HG03060 (cell line): ENCODE measurements around the gene COX8A.

Source experiments
- ATAC-seq: cut with Tn5 transposase; IDR thresholded peaks from one replicate; pipeline ENCODE4 v1.9.1; 2021; ENCODE audit warnings: low read depth, moderate number of reproducible peaks; ENCODE audit not compliant: unreplicated experiment

COX8A gene

DNA sequence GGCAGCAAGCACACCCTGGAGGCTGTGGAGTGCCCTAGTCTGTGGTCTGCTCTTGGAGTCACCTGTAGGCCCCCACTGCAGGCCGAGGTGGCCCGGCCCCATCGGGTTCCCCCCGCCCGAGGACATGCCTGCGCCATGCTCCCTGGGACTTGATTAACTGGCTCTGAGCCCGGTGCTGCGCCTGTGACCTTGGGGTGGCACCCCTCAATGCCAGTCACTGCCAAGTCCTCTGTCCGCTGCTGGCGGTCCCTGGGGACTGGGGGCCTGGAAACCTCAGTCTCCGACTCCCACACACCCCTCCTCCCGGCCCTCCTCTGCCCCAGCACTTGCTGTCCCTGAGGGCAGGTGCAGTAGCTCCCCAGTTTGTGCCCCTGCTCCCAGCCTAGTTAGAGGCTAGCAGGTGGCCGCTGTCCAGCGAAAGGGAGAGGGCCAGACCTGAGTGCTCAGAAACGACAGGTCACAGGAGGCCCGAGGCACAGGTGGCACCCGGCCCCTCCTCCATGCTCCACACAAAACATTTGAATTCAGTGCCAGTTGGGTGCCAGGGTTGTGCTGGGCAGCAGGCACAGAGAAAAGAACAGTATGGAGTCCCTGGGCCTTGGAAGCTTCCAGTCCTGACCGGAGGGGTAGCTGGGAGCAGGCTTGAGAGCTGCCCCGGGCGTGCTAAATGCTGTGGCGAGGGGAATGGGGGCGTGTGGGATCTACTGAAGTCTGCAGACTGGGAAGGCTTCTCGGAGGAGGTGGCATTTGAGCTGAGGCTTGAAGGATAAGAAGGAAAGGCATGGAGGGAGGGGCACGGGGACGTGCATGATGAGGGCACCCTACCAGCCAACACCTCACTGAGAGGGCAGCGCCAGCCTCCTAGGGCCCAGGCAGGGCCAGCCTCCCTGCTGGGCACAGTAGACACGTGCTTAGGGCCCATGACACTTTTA is 45.0 kb downstream of the COX8A start:
- no peak for ATAC-seq

DNA sequence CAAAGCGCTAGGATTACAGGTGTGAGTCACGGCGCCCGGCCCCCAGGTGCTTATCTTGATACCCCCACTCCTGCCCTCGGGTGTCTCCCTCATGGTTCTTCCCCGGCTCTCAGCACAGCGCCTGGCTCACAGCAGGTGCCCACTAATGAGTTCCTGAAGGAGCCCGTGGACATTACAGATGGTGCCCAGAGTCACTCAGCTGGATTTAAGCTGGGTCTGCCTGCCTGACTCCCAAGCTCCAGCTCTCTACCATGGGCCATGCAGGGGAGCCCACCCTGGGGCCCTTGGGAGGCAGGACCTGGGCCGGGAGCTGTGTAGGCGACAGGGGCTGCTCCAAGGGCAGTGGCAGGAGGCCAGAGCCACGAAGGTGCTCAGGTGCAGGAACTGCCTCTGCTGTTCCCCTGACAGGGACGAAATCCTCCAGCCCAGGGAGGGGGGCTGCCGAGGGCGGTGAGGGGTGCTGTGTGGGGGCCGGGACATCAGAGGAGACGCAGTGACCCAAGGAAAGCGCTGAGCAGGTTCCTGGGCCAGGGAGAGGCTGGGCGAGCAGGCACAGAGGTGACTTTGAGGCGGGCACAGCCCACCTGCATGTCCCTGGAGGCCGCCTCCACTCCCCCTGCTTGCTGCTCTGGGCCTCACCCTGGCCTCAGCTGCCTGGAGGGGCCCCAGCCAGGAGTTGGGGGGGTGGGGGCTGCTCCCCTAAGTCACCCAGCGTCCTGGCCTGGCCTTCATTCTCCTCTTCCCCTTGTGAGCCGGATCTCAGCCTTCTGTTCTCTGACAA is 46.7 kb downstream of the COX8A start:
- no peak for ATAC-seq

DNA sequence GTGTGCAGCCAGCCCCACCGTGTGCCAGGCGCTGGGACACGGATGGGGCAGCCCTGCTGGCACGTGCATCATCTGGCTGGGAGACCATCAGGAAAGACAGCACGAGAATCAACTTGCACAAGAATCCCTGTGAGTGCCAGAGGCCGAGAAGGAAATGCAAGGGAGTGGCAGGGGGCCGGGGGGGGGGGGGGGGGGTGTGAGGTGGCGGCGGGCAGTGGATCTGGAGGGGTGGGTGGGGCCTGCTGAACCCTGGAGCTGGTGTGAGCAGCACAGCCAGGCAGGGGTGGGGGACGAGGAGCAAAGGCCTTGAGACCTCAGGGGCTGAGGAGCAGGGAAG is 47.3 kb downstream of the COX8A start:
- no peak for ATAC-seq

DNA sequence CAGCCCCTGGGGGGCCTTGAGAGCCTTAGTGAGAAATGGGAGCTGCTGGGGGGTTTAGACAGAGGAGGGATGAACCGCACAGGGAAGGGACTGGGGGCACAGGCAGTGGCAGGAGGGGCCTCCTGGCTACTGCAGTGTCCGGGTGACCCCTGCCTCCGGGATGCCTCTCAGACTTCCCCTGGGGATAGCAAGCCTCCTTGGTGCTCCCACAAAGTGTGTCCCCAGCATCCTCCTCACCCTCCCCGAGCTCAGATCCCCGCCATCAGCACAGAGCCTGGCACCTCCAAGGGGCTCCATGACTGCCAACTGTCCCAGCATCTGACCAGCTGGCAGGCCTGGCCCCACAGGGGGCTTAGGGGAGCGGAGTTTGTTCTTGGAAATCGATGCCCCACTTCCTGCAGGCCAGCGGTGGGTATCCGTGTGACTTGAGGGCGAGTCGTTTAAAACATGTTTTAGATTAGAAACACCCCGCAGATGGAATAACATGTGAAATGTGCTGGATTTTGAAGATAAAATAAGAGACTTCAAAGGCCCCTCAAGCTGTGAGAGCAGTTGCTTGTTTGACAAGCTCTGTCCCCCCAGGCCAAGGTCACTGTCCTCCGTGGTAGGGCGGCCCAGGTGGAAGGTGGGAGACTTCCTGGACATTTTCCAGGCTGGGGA is 47.8 kb downstream of the COX8A start:
- no peak for ATAC-seq

- ATAC-seq: no peak
Observed at GRCh38 chr11:64023712-64024710, 49.6 kb downstream of the COX8A start.

DNA sequence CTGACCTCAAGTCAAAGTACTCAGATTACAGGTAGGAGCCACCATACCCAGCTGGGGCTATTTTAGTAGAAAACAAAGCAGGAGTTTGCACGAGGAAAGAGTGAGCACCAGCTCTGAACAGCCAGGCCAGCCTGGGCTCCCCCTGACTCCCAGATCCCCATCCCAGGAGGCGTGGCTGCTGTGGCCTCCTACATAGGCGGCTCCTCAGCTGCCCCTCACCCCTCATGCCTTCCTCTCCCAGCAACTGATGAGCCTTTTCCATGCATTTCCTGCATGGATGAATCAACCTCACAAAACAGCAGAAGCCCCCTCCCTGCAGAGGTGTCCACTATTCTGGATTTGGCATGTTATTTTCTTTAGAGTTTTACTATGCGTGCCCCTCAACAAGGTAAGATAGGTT is 50.8 kb downstream of the COX8A start:
- no peak for ATAC-seq
